ENCODE results near the gene MYOT.

GRCh38 chr5:137819766-137820165 lies 47.9 kb upstream of the MYOT start:
- no peak for TF ChIP-seq POLR2A (IDR thresholded peaks at IDR 0.05; ENCODE audit: low read depth, low read length)
- no peak for TF ChIP-seq CTCF (IDR thresholded peaks at IDR 0.05; ENCODE audit: extremely low read depth in 1 of 2, insufficient read depth in 1 of 2, low read depth in 1 of 2, low read length in 2 of 2)
- TF ChIP-seq POLR2AphosphoS5 (IDR thresholded peaks at IDR 0.05; ENCODE audit: insufficient read depth, low read depth, low read length), result no peak
- no peak for TF ChIP-seq EZH2 (IDR thresholded peaks at IDR 0.05; ENCODE audit: borderline replicate concordance, low read depth, low read length, severe bottlenecking)
- TF ChIP-seq, protein P1, sequence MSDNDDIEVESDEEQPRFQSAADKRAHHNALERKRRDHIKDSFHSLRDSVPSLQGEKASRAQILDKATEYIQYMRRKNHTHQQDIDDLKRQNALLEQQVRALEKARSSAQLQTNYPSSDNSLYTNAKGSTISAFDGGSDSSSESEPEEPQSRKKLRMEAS (IDR thresholded peaks at IDR 0.05; ENCODE audit: insufficient read depth, insufficient read length), result no peak
- no peak for TF ChIP-seq MYC (IDR thresholded peaks at IDR 0.05; ENCODE audit: low read depth, low read length)
- TF ChIP-seq FOS (IDR thresholded peaks at IDR 0.05; ENCODE audit: borderline replicate concordance, insufficient read depth, low read length), result no peak

Measured in endothelial cell of umbilical vein (primary cell).